HepG2 (cell line): ENCODE measurements around the gene ZDHHC18. TPM values are rescaled to one million over a fixed set of nuclear protein-coding genes. Genes with fewer than 3 reads are reported as not detected.
A peak's percentile ranks its signal among the peaks of the same experiment; 100 is the strongest.

Experiments
- AKAP8 ChIP-seq: sonication (generic); formaldehyde crosslinking; IDR thresholded peaks from 2 replicates; pipeline ENCODE4 v1.5.1; 2020; ENCODE audit warnings: mild to moderate bottlenecking, missing genetic modification reagents
- BRD4 ChIP-seq: sonication (generic); formaldehyde crosslinking; IDR thresholded peaks from 2 replicates; pipeline ENCODE4 v1.4.0; 2020; ENCODE audit warnings: missing genetic modification reagents
- CSRNP2 ChIP-seq: sonication (generic); formaldehyde crosslinking; conservative IDR thresholded peaks from 2 replicates; pipeline ENCODE4 v1.8.0; 2022; ENCODE audit warnings: low read depth, missing genetic modification reagents
- DBP ChIP-seq: sonication (generic); formaldehyde crosslinking; IDR thresholded peaks from 2 replicates; pipeline ENCODE4 v1.4.0; 2020; ENCODE audit warnings: missing genetic modification reagents; ENCODE audit errors: not compliant biosample characterization
- HMGA1 ChIP-seq: sonication (generic); formaldehyde crosslinking; conservative IDR thresholded peaks from 2 replicates; pipeline ENCODE4 v1.4.0; 2020; ENCODE audit warnings: missing genetic modification reagents
- NR2F6 ChIP-seq, 2 experiments: IDR thresholded peaks; 2 replicates each; pipeline ENCODE4 v1.6.1; 2016; ENCODE audit warnings: antibody characterized with exemption in 1 of 2, mild to moderate bottlenecking in 1 of 2
- RERE ChIP-seq: IDR thresholded peaks from 2 replicates; pipeline ENCODE4 v1.6.1; 2016; ENCODE audit warnings: low read depth, missing genetic modification reagents, missing compliant biosample characterization
- SNAI1 ChIP-seq: sonication (generic); formaldehyde crosslinking; IDR thresholded peaks from 2 replicates; pipeline ENCODE4 v1.5.0; 2020; ENCODE audit warnings: mild to moderate bottlenecking, missing genetic modification reagents, borderline replicate concordance
- ZBTB25 ChIP-seq: IDR thresholded peaks from 2 replicates; pipeline ENCODE4 v1.6.1; 2018; ENCODE audit warnings: missing genetic modification reagents
- ZBTB26 ChIP-seq: IDR thresholded peaks from 2 replicates; pipeline ENCODE4 v1.6.1; 2016; ENCODE audit warnings: missing compliant biosample characterization, missing genetic modification reagents, borderline replicate concordance
- ZNF160 ChIP-seq: sonication (generic); formaldehyde crosslinking; IDR thresholded peaks from 2 replicates; pipeline ENCODE4 v1.8.0; 2022; ENCODE audit warnings: mild to moderate bottlenecking, inconsistent platforms, missing genetic modification reagents
- ZNF264 ChIP-seq: sonication (generic); formaldehyde crosslinking; IDR thresholded peaks from 2 replicates; pipeline ENCODE4 v1.4.0; 2020; ENCODE audit warnings: missing genetic modification reagents
- ZNF784 ChIP-seq: sonication (generic); formaldehyde crosslinking; IDR thresholded peaks from 2 replicates; pipeline ENCODE4 v1.5.1; 2020; ENCODE audit warnings: missing genetic modification reagents, mild to moderate bottlenecking, borderline replicate concordance
- ZSCAN20 ChIP-seq: sonication (generic); formaldehyde crosslinking; IDR thresholded peaks from 2 replicates; pipeline ENCODE4 v1.4.0; 2020; ENCODE audit warnings: missing genetic modification reagents, mild to moderate bottlenecking, borderline replicate concordance
- ZSCAN21 ChIP-seq: sonication (generic); formaldehyde crosslinking; IDR thresholded peaks from 2 replicates; pipeline ENCODE4 v1.8.0; 2022; ENCODE audit warnings: mild to moderate bottlenecking, missing genetic modification reagents, moderate library complexity, borderline replicate concordance
- polyA plus RNA-seq, 8 experiments: library from polyadenylated mRNA; depleted of rRNA in 3 of 8; stranded (reverse) in 7 of 8; unstranded in 1 of 8; fragments of >200 nt; fragmentation: Illumina TruSeq in 4 of 8; extraction: Trizol in 4 of 8; gene quantifications; 2 replicates each; pipeline versions ENCODE4 v1.2.1 to v1.2.3, GENCODE V29; 2011 to 2016; ENCODE audit warnings: low read depth in 4 of 8, missing spikeins in 1 of 8, mixed read lengths in 1 of 8; ENCODE audit not compliant: insufficient read depth in 1 of 8
- total RNA-seq, 5 experiments: library from RNA; depleted of rRNA; stranded (reverse); fragments of >200 nt; fragmentation: Illumina TruSeq; extraction: Trizol; gene quantifications; 2 replicates each; pipeline ENCODE4 v1.2.3, GENCODE V29; 2016; ENCODE audit warnings: low read depth in 1 of 5

The ZDHHC18 gene
- total and polyA plus RNA-seq, 2 of the 13 experiments (the other 11 are each of a cell fraction or from before 2014, with no cell fraction given): 13.2 to 35.3 TPM

GRCh38 chr1:26864610-26865480, 38.4 kb downstream of the ZDHHC18 start (continued):
- TF ChIP-seq RERE (CRISPR knock-in tag): no peak
- peak; percentile 53; the same call in 1 of the 2 replicates for TF ChIP-seq ZNF160 (CRISPR knock-in tag)
- 0 out of 2 replicates have a peak, but pooled peaks have one; percentile 57 for TF ChIP-seq AKAP8 (CRISPR knock-in tag)
- TF ChIP-seq BRD4 (CRISPR knock-in tag): peak; percentile 42
- no peak; the same call in 1 of the 2 replicates for TF ChIP-seq SNAI1
- TF ChIP-seq ZNF264 (CRISPR knock-in tag): no peak
- TF ChIP-seq ZNF784 (CRISPR knock-in tag): peak; percentile 50
- TF ChIP-seq CSRNP2 (CRISPR knock-in tag): no peak
- TF ChIP-seq ZBTB25 (CRISPR knock-in tag): no peak
- peak; percentile 53; the same call in 1 of the 2 replicates for TF ChIP-seq ZSCAN21 (CRISPR knock-in tag)
- TF ChIP-seq ZSCAN20: peak; percentile 59; the same call in 1 of the 2 replicates
- no peak for TF ChIP-seq NR2F6 (IDR thresholded peaks at IDR 0.05)
- TF ChIP-seq NR2F6 (CRISPR knock-in tag; IDR thresholded peaks at IDR 0.05): no peak
- peak; percentile 73; the same call in 1 of the 2 replicates for TF ChIP-seq ZBTB26 (CRISPR knock-in tag)
- no peak for TF ChIP-seq DBP (CRISPR knock-in tag)
- TF ChIP-seq HMGA1 (CRISPR knock-in tag): no peak
